Globus pallidus (tissue), 1 donor: Measurements from ENCODE around the gene LSAMP.
A peak's percentile ranks its signal among the peaks of the same experiment; 100 is the strongest.

Source experiments
- DNase-seq: peaks from one replicate; pipeline ENCODE4 v3.0.0-alpha.2; 2015; ENCODE audit warnings: low spot score

LSAMP gene

GRCh38 chr3:116445311-116445841 is at the start of gene LSAMP:
LSAMP (minus strand) TSS chr3:116445487.
- peak; percentile 86 for DNase-seq

GRCh38 chr3:116492379-116492778 is 47.1 kb upstream of the LSAMP start:
- no peak for DNase-seq

- DNase-seq: no peak
Measured at GRCh38 chr3:116483135-116483534, 37.8 kb upstream of the LSAMP start.

- no peak for DNase-seq
Measured at GRCh38 chr3:116476691-116477090, 31.4 kb upstream of the LSAMP start.

GRCh38 chr3:116474801-116475200 is 29.5 kb upstream of the LSAMP start:
- DNase-seq: no peak

- DNase-seq: no peak
Measured at GRCh38 chr3:116474032-116474780, 28.9 kb upstream of the LSAMP start.

- no peak for DNase-seq
Measured at GRCh38 chr3:116473602-116474001, 28.3 kb upstream of the LSAMP start.

GRCh38 chr3:116470605-116471197 is 25.4 kb upstream of the LSAMP start:
- no peak for DNase-seq

GRCh38 chr3:116469546-116469945 is 24.3 kb upstream of the LSAMP start:
- DNase-seq: no peak

GRCh38 chr3:116464276-116464798 is 19.1 kb upstream of the LSAMP start:
- DNase-seq: no peak

GRCh38 chr3:116453666-116454346 is 8.5 kb upstream of the LSAMP start:
- DNase-seq: peak; percentile 54

- no peak for DNase-seq
Measured at GRCh38 chr3:116449546-116450350, 4.5 kb upstream of the LSAMP start.

GRCh38 chr3:116445990-116446389 is 703 bp upstream of the LSAMP start:
- peak; percentile 88 for DNase-seq

- peak; percentile 69 for DNase-seq
Measured at GRCh38 chr3:116444819-116445310, 422 bp downstream of the LSAMP start.

GRCh38 chr3:116444115-116444747 is 1.1 kb downstream of the LSAMP start:
- no peak for DNase-seq

GRCh38 chr3:116443191-116443661 is 2.1 kb downstream of the LSAMP start:
- DNase-seq: peak; percentile 54

GRCh38 chr3:116442331-116443021 is 2.8 kb downstream of the LSAMP start:
- no peak for DNase-seq

GRCh38 chr3:116441652-116442051 is 3.6 kb downstream of the LSAMP start:
- peak; percentile 62 for DNase-seq

GRCh38 chr3:116440196-116440595 is 5.1 kb downstream of the LSAMP start:
- DNase-seq: no peak

GRCh38 chr3:116433552-116433951 is 11.7 kb downstream of the LSAMP start:
- DNase-seq: no peak
